Gastroesophageal sphincter (tissue), 4 donors: Measurements from ENCODE around the gene C1orf74. TPM values are rescaled to one million over a fixed set of nuclear protein-coding genes. Genes with fewer than 3 reads are reported as not detected.
"Not testable (repeated sequence)": the region's sequence is repeated elsewhere in the genome, so short reads cannot be mapped to it uniquely, and the experiment has no call there.

Experiments
- ATAC-seq: fragments of 150-250 bp; one replicate; pipeline ENCODE4 v1.9.1; 2016; ENCODE audit warnings: mild to moderate bottlenecking, moderate library complexity
- H3K27ac ChIP-seq, 4 donors: fragments of 200-600 bp; sonication (generic) in 3 of 4; 1 replicate in 3 of 4; 2 replicates in 1 of 4; pipeline ENCODE4 v1.5.1; 2016 to 2019
- H3K27me3 ChIP-seq: fragments of 200-600 bp; sonication (generic); one replicate; pipeline ENCODE4 v1.5.1; 2019
- H3K36me3 ChIP-seq, 2 donors: fragments of 200-600 bp; sonication (generic); one replicate each; pipeline ENCODE4 v1.5.1; 2019; ENCODE audit warnings: control low read depth in 1 of 2
- H3K4me1 ChIP-seq, 3 donors: fragments of 200-600 bp; sonication (generic); 1 replicate in 2 of 3; 2 replicates in 1 of 3; pipeline ENCODE4 v1.5.1; 2016 to 2019; ENCODE audit warnings: control low read depth in 2 of 3
- H3K4me3 ChIP-seq, 2 donors: fragments of 200-600 bp; sonication (generic); one replicate each; pipeline ENCODE4 v1.5.1; 2019; ENCODE audit warnings: mild to moderate bottlenecking in 1 of 2, moderate library complexity in 1 of 2
- H3K9me3 ChIP-seq, 3 donors: fragments of 200-600 bp; sonication (generic); one replicate each; pipeline ENCODE4 v1.5.1; 2017 to 2019; ENCODE audit warnings: control low read depth in 2 of 3
- CTCF ChIP-seq, 4 experiments: fragments of 200-600 bp in 2 of 4; fragments of 450-650 bp in 2 of 4; sonication (generic) in 1 of 4; IDR thresholded peaks; one replicate each; pipeline ENCODE4 v1.5.1; 2017 to 2019; ENCODE audit warnings: antibody characterized with exemption in 4 of 4, mild to moderate bottlenecking in 2 of 4, moderate library complexity in 2 of 4
- EP300 ChIP-seq: sonication (generic); formaldehyde crosslinking; IDR thresholded peaks from one replicate; pipeline ENCODE4 v1.6.1; 2017; ENCODE audit warnings: antibody characterized with exemption, mild to moderate bottlenecking
- POLR2A ChIP-seq, 2 donors: fragments of 450-650 bp; IDR thresholded peaks; one replicate each; pipeline ENCODE4 v1.6.1; 2017; ENCODE audit warnings: antibody characterized with exemption in 2 of 2, mild to moderate bottlenecking in 2 of 2, moderate library complexity in 1 of 2
- POLR2AphosphoS5 ChIP-seq: sonication (generic); formaldehyde crosslinking; IDR thresholded peaks from one replicate; pipeline ENCODE4 v1.6.1; 2017; ENCODE audit warnings: antibody characterized with exemption
- WGBS, 2 donors: methylation state at CpG; one replicate each; pipeline ENCODE4 v1.1.5; 2018; ENCODE audit warnings: low coverage in 1 of 2; 5-methylcytosine and 5-hydroxymethylcytosine counted together
- total RNA-seq, 4 donors: library from RNA; depleted of rRNA; stranded (reverse); fragments of >200 nt; gene quantifications; one replicate each; pipeline ENCODE4 v1.1.0, GENCODE V29; 2016

C1orf74 gene
- total RNA-seq, 4 donors from 2014 or later: 0.64 to 1.3 (median 0.87) TPM

DNA sequence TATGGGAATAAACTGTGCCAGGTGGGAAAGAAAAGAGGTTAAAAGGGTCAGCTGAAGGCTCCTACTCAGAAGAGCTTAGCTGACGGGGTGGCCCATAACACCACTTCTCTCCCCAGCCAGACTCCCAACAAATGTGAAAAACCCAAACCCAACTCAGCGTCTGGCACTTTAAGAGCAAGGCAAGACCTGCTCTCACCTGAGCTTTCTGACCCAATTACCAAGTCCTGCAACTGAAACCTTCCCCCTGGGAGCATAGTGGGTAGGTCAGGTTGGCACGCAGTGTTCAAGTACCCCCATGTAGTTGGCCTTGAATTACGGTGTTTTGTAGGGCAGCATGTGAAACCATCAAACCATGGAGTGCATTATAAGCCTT, 18.4 kb upstream of the C1orf74 start:
- Histone ChIP-seq H3K9me3 (no peaks in the 10 kb centered on the region), H3K27me3 (no peaks in the 10 kb centered on the region), H3K36me3 (no peaks in the 10 kb centered on the region), H3K4me3 (no peak overlapping the region), H3K27ac (no peak overlapping the region), H3K4me1 (peaks cover 0 to 26% (median 0%) of the 10 kb centered on the region in 3 donors)
- WGBS, 2 donors: 85 to 95% methylated on average over 3 to 4 of the region's 4 CpGs
- no peak for ATAC-seq
- TF ChIP-seq POLR2A (IDR thresholded peaks at IDR 0.05) (no peak), EP300 (no peak), CTCF (IDR thresholded peaks at IDR 0.05) (no peak), POLR2AphosphoS5 (no peak)

- peak; percentile 17 for ATAC-seq
- Histone ChIP-seq H3K27ac (no peak overlapping the region), H3K4me3 (no peak overlapping the region)
Observed at GRCh38 chr1:209802117-209802779, 17.9 kb upstream of the C1orf74 start.

DNA sequence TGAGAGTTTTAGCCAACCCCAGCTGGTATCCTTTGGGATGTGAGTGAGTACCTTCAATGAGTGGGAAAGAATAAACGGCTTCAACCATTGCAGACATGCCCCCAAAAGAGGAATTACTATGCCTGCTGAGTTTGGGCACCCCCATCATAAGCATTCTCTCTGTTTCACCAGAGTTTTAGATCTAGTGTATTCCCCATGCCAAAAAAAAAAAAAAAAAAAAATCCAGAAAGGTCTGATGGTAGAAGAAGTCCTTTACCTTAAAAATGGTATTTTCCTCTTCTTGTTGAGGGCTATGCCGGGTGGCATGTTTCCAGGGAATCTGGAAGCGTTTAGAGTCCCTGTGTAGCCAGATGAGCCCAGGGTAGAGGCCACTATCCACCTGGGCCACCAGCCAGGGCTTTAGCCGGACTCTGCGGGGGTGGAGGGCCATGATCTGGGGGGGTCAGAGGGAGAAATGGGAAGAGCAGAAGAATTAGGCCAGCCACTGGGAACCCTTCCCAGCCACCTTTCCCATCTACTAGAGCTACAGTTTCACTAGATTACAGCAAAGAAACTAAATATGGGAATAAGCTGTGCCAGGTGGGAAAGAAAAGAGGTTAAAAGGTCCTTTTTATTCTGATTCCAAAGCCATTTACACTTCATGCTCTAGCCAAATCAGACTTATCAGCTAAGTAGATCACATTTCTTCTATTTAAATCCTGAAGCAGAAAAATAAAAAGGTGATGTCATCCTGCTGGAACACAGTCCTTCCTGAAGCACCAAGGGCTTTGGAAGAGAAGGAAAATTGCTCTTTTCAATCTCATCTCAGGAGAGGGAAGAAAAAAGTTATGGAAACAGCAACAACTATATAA, 16.9 kb upstream of the C1orf74 start:
- Histone ChIP-seq H3K27ac (peak overlapping the region in 1 of 4 donors; percentile 23), H3K9me3 (no peaks in the 10 kb centered on the region), H3K4me1 (peaks cover 0 to 23% (median 0%) of the 10 kb centered on the region in 3 donors), H3K27me3 (no peaks in the 10 kb centered on the region), H3K36me3 (no peaks in the 10 kb centered on the region), H3K4me3 (no peak overlapping the region)
- WGBS, 2 donors: 45 to 48% methylated on average over 4 to 5 of the region's 5 CpGs
- TF ChIP-seq POLR2A (IDR thresholded peaks at IDR 0.05): no peak
- no peak for TF ChIP-seq CTCF (IDR thresholded peaks at IDR 0.05)
- no peak for TF ChIP-seq EP300
- TF ChIP-seq POLR2AphosphoS5: no peak
- no peak for ATAC-seq

More at GRCh38 chr1:209802117-209802779, 17.9 kb upstream of the C1orf74 start:
- Histone ChIP-seq H3K27me3 (no peaks in the 10 kb centered on the region), H3K36me3 (no peaks in the 10 kb centered on the region), H3K9me3 (no peaks in the 10 kb centered on the region), H3K4me1 (peaks cover 0 to 26% (median 0%) of the 10 kb centered on the region in 3 donors)
- WGBS, 2 donors: 69 to 96% methylated on average over 4 of the region's 4 CpGs
- TF ChIP-seq CTCF (IDR thresholded peaks at IDR 0.05) (no peak), POLR2A (IDR thresholded peaks at IDR 0.05) (no peak), EP300 (no peak), POLR2AphosphoS5 (no peak)

DNA sequence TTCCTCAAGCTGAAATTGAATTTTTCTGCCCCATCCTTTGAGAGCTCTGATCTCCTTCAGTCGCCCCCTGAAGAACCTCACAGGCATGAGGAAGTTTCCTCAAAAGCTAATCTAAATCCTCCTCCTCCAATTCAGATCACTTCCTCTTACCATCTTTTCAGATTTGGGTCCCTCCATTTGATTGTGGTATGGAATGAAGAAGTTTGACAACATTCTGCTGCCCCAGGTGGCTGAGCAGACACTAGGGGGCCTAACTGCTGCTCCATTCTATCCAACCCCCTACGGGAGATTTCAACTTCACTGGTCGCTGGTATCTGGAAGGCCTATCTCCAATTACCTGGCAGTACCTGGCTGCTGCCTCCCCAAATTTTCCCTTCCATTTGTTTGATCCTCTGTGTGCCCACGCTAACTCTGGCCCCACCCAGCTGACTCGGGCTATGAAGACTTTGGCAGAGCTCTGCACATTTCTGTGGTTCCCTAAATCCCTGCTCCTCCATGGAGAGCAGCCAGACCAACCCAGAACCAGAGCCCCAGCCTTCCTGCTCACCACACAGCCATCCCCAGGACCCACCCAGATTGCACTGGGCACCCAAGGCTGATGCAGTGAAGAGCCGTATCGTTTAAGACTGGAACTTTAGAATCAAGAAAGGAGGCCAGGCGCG, 13.8 kb upstream of the C1orf74 start:
- no peak for ATAC-seq
- no peaks in the 10 kb centered on the region for H3K27me3 ChIP-seq
- H3K27ac ChIP-seq: no peak overlapping the region
- 73 to 84% methylated on average over 4 to 7 of the region's 9 CpGs for WGBS, 2 donors
- no peak overlapping the region for H3K4me3 ChIP-seq
- peaks cover 0 to 12% (median 0%) of the 10 kb centered on the region in 3 donors for H3K4me1 ChIP-seq
- no peaks in the 10 kb centered on the region for H3K9me3 ChIP-seq
- no peaks in the 10 kb centered on the region for H3K36me3 ChIP-seq
- TF ChIP-seq POLR2AphosphoS5: no peak
- no peak for TF ChIP-seq EP300
- no peak for TF ChIP-seq POLR2A (IDR thresholded peaks at IDR 0.05)
- TF ChIP-seq CTCF (IDR thresholded peaks at IDR 0.05): no peak

DNA sequence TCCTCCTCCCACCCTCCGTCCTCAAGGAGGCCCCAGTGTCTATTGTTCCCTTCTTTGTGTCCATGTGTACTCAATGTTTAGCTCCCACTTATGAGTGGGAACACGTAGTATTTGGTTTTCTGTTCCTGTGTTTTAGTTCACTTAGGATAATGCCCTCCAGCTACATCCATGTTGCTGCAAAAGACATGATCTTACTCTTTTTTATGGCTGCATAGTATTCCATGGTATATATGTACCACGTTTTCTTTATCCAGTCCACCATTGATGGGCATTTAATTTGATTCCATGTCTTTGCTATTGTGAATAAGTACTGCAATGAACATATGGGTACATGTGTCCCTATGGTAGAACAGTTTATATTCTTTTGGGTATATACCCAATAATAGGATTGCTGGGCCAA, 9.4 kb upstream of the C1orf74 start:
- ATAC-seq, H3K36me3 ChIP-seq, H3K27me3 ChIP-seq, H3K27ac ChIP-seq, H3K9me3 ChIP-seq, H3K4me3 ChIP-seq, H3K4me1 ChIP-seq: not testable (repeated sequence)
- WGBS, 2 donors: 86 to 96% methylated on average over 3 of the region's 3 CpGs
